Mesenteric fat pad (tissue), 1 donor: ENCODE results near the gene DAGLA. TPM values are rescaled to one million over a fixed set of nuclear protein-coding genes. Genes with fewer than 3 reads are reported as not detected.

Experiments
- DNase-seq: peaks from one replicate; pipeline ENCODE4 v3.0.0-alpha.2; 2020; ENCODE audit warnings: low spot score
- total RNA-seq: library from RNA; stranded (reverse); fragmentation: NEBNext Ultra II Directional; extraction: Animal tissue kit (Norgen Biotek cat#: 25700); gene quantifications from one replicate; pipeline ENCODE4 v1.2.1, GENCODE V29; 2021
- donor health status: DM: yes; HTN: yes; CAD: no.

DAGLA gene
- total RNA-seq, 1 donor from 2014 or later: 3.3 TPM

- no peak for DNase-seq
These were observed 113.1 kb downstream of the DAGLA start for GRCh38 chr11:61793083-61793828.

- DNase-seq: no peak
These were observed 113.6 kb downstream of the DAGLA start for GRCh38 chr11:61793829-61794204.

- no peak for DNase-seq
These were observed 114.4 kb downstream of the DAGLA start for GRCh38 chr11:61794579-61794978.

GRCh38 chr11:61795459-61795858 is 115.3 kb downstream of the DAGLA start:
- no peak for DNase-seq

GRCh38 chr11:61795876-61796526 is 115.8 kb downstream of the DAGLA start:
- DNase-seq: no peak

Other genes starting within 250 kb of the DAGLA start
- 1.2 TPM for gene LRRC10B, start 171.6 kb upstream of the DAGLA start, total RNA-seq
- 2.4 TPM for gene SYT7, start 99.3 kb upstream of the DAGLA start, total RNA-seq
- 0.42 TPM for gene MYRF, start 72.2 kb downstream of the DAGLA start, total RNA-seq
- 80.8 TPM for gene TMEM258, start 112.2 kb downstream of the DAGLA start, total RNA-seq
- gene FEN1, start 112.5 kb downstream of the DAGLA start, total RNA-seq: 8.0 TPM
- gene FADS1, start 136.6 kb downstream of the DAGLA start, total RNA-seq: 36.3 TPM
- 28.1 TPM for gene FADS2, start 147.9 kb downstream of the DAGLA start, total RNA-seq
- 387 TPM for gene FADS3, start 211.2 kb downstream of the DAGLA start, total RNA-seq
- 36.5 TPM for gene RAB3IL1, start 237.2 kb downstream of the DAGLA start, total RNA-seq